GM12892 (cell line): Measurements from ENCODE around the gene SLC25A22.

Experiments
- DNase-seq: peaks from one replicate; pipeline ENCODE4 v3.0.0; 2011; ENCODE audit not compliant: insufficient read length
- FAIRE-seq: peaks from 2 replicates; lab custom pipeline; 2011; peaks lifted over from hg19 to GRCh38; lab: Jason Lieb, UNC
- POLR2A ChIP-seq: IDR thresholded peaks from 2 replicates; pipeline ENCODE4 v1.6.1; 2011; ENCODE audit warnings: low read depth, low read length, control low read depth
- POLR2AphosphoS5 ChIP-seq: IDR thresholded peaks from 2 replicates; pipeline ENCODE4 v1.6.1; 2011; ENCODE audit warnings: low read depth, low read length, control low read depth
- TAF1 ChIP-seq: IDR thresholded peaks from 2 replicates; pipeline ENCODE4 v1.6.1; 2011; ENCODE audit warnings: low read depth, mild to moderate bottlenecking, control low read depth, low read length, borderline replicate concordance

Gene SLC25A22

GRCh38 chr11:790721-791564 is 7.1 kb downstream of the SLC25A22 start:
- DNase-seq = no peak
- TF ChIP-seq POLR2AphosphoS5 (no peak), TAF1 (no peak), POLR2A (no peak)

GRCh38 chr11:789943-790342 is 8.1 kb downstream of the SLC25A22 start, which contains the start of gene CEND1:
Gene CEND1 (minus strand): TSS chr11:790090. CDS start chr11:788576, 1,514 bp downstream.
- TF ChIP-seq TAF1 = no peak
- DNase-seq (peak; percentile 82), FAIRE-seq (peak; percentile 95)

More at GRCh38 chr11:790721-791564, 7.1 kb downstream of the SLC25A22 start:
- no peak for FAIRE-seq

GRCh38 chr11:788953-789940 is 8.8 kb downstream of the SLC25A22 start:
- TF ChIP-seq POLR2A = 0 out of 2 replicates have a peak, but pooled peaks have one; percentile 11
- TF ChIP-seq POLR2AphosphoS5 = no peak
- FAIRE-seq (peak; percentile 50), DNase-seq (no peak)

- FAIRE-seq = no peak
- DNase-seq = no peak
- no peak for TF ChIP-seq TAF1
- TF ChIP-seq POLR2AphosphoS5 = no peak
- no peak for TF ChIP-seq POLR2A
Measured at GRCh38 chr11:788009-788640, 10.0 kb downstream of the SLC25A22 start.

- TF ChIP-seq TAF1 = no peak
- TF ChIP-seq POLR2A = no peak
- TF ChIP-seq POLR2AphosphoS5 = no peak
- DNase-seq (no peak), FAIRE-seq (no peak)
Measured at GRCh38 chr11:787084-787675, 10.9 kb downstream of the SLC25A22 start.

- DNase-seq (no peak), FAIRE-seq (no peak)
- TF ChIP-seq TAF1 = no peak
- no peak for TF ChIP-seq POLR2A
- no peak for TF ChIP-seq POLR2AphosphoS5
Measured at GRCh38 chr11:786235-787083, 11.6 kb downstream of the SLC25A22 start.

GRCh38 chr11:783581-784015 is 14.5 kb downstream of the SLC25A22 start:
- FAIRE-seq = no peak
- TF ChIP-seq TAF1 (no peak), POLR2AphosphoS5 (no peak), POLR2A (no peak)
- no peak for DNase-seq

- no peak for DNase-seq
- no peak for FAIRE-seq
- TF ChIP-seq POLR2A = no peak
- TF ChIP-seq POLR2AphosphoS5 = no peak
- no peak for TF ChIP-seq TAF1
Measured at GRCh38 chr11:782264-783174, 15.6 kb downstream of the SLC25A22 start.

GRCh38 chr11:779955-780532 is 18.0 kb downstream of the SLC25A22 start:
- FAIRE-seq (no peak), DNase-seq (no peak)

More at GRCh38 chr11:779955-780532, 18.0 kb downstream of the SLC25A22 start:
- no peak for TF ChIP-seq TAF1
- TF ChIP-seq POLR2A = no peak
- TF ChIP-seq POLR2AphosphoS5 = no peak
